IMR-90 (cell line): ENCODE data around the gene GSTT2B. TPM values are rescaled to one million over a fixed set of nuclear protein-coding genes. Genes with fewer than 3 reads are reported as not detected.
"Not testable (repeated sequence)": the region's sequence is repeated elsewhere in the genome, so short reads cannot be mapped to it uniquely, and the experiment has no call there.

Source experiments
- ATAC-seq: fragments of 200-7000 bp; cut with Tn5 transposase; 2 replicates; pipeline ENCODE4 v1.9.1; 2020; ENCODE audit warnings: low read depth, mild to moderate bottlenecking, moderate library complexity
- BruUV-seq: library from RNA; stranded (reverse); fragments of 400-500 nt; replicated peaks from 2 replicates; lab custom pipeline; 2021; lab: Mats Ljungman, UMichigan
- CTCF ChIA-PET: fragments of 300-600 bp; formaldehyde crosslinking; extraction: SDS; loops from one replicate; lab custom pipeline; 2021; ENCODE audit warnings: antibody characterized with exemption; lab: Yijun Ruan, JAX
- POLR2A ChIA-PET: fragments of 300-600 bp; sonication (Branson Sonifier 250); formaldehyde crosslinking; loops from one replicate; lab custom pipeline; 2022; ENCODE audit warnings: antibody characterized with exemption; ENCODE audit not compliant: unreplicated experiment; lab: Charles Lee
- DNase-seq: peaks from one replicate; pipeline ENCODE4 v3.0.0; 2013
- H2AFZ ChIP-seq: replicated peaks from 2 replicates; pipeline ENCODE3; 2013; ENCODE audit warnings: low read length, mild to moderate bottlenecking; ENCODE audit not compliant: poor library complexity
- H2AK5ac ChIP-seq: 2 replicates; pipeline ENCODE4 v1.6.1; 2013; ENCODE audit warnings: low read depth, low read length, inconsistent platforms
- H2AK9ac ChIP-seq: replicated peaks from 2 replicates; pipeline ENCODE3; 2013; ENCODE audit warnings: mild to moderate bottlenecking, low read depth, low read length, moderate library complexity; ENCODE audit not compliant: poor library complexity
- H2BK120ac ChIP-seq: 2 replicates; pipeline ENCODE4 v1.6.1; 2013; ENCODE audit warnings: low read depth, low read length, inconsistent platforms
- H2BK15ac ChIP-seq: 3 replicates; pipeline ENCODE4 v1.6.1; 2013; ENCODE audit warnings: low read depth, low read length, inconsistent platforms
- H2BK20ac ChIP-seq: 2 replicates; pipeline ENCODE4 v1.6.1; 2013; ENCODE audit warnings: low read depth, mild to moderate bottlenecking, inconsistent platforms, low read length, moderate library complexity
- H2BK5ac ChIP-seq: 2 replicates; pipeline ENCODE4 v1.6.1; 2013; ENCODE audit warnings: mild to moderate bottlenecking, low read depth, low read length, inconsistent platforms; ENCODE audit not compliant: poor library complexity, severe bottlenecking
- H3K14ac ChIP-seq: replicated peaks from 2 replicates; pipeline ENCODE4 v1.6.1; 2013; ENCODE audit warnings: low read depth, low read length, inconsistent platforms
- H3K18ac ChIP-seq: 2 replicates; pipeline ENCODE4 v1.6.1; 2013; ENCODE audit warnings: low read depth, low read length, control low read depth
- H3K23ac ChIP-seq: 2 replicates; pipeline ENCODE4 v1.6.1; 2013; ENCODE audit warnings: low read depth, low read length, inconsistent platforms
- H3K27ac ChIP-seq: 2 replicates; pipeline ENCODE4 v1.5.1; 2013; ENCODE audit warnings: mild to moderate bottlenecking, control low read depth, low read length; ENCODE audit not compliant: insufficient read depth
- H3K27me3 ChIP-seq: 2 replicates; pipeline ENCODE4 v1.6.1; 2013; ENCODE audit warnings: low read length; ENCODE audit not compliant: control insufficient read depth, insufficient read depth
- H3K36me3 ChIP-seq: 2 replicates; pipeline ENCODE4 v1.6.1; 2013; ENCODE audit warnings: low read length, mixed read lengths; ENCODE audit not compliant: control insufficient read depth, insufficient read depth
- H3K4ac ChIP-seq: 2 replicates; pipeline ENCODE4 v1.6.1; 2013; ENCODE audit warnings: low read depth, low read length, inconsistent platforms
- H3K4me1 ChIP-seq: 2 replicates; pipeline ENCODE4 v1.6.1; 2013; ENCODE audit warnings: low read length, mixed read lengths; ENCODE audit not compliant: control insufficient read depth, insufficient read depth
- H3K4me2 ChIP-seq: 2 replicates; pipeline ENCODE4 v1.6.1; 2013; ENCODE audit warnings: low read depth, mild to moderate bottlenecking, control low read depth, low read length, moderate library complexity
- H3K4me3 ChIP-seq: 2 replicates; pipeline ENCODE4 v1.5.1; 2013; ENCODE audit warnings: low read depth, mild to moderate bottlenecking, control low read depth, low read length, moderate library complexity; ENCODE audit not compliant: insufficient read depth
- H3K56ac ChIP-seq: 2 replicates; pipeline ENCODE4 v1.6.1; 2013; ENCODE audit warnings: low read length, inconsistent platforms; ENCODE audit not compliant: insufficient read depth; ENCODE audit errors: extremely low read depth
- H3K79me1 ChIP-seq, 2 experiments: 2 replicates each; pipeline ENCODE4 v1.6.1; 2013; ENCODE audit warnings: low read length in 2 of 2, inconsistent platforms in 1 of 2, low read depth in 1 of 2
- H3K9ac ChIP-seq: 2 replicates; pipeline ENCODE4 v1.6.1; 2013; ENCODE audit warnings: low read depth, low read length, control low read depth
- H3K9me1 ChIP-seq: 2 replicates; pipeline ENCODE4 v1.6.1; 2013; ENCODE audit warnings: low read length, inconsistent platforms; ENCODE audit not compliant: insufficient read depth
- H3K9me3 ChIP-seq: 2 replicates; pipeline ENCODE4 v1.6.1; 2013; ENCODE audit warnings: low read length; ENCODE audit not compliant: control insufficient read depth, insufficient read depth
- H4K20me1 ChIP-seq: 2 replicates; pipeline ENCODE4 v1.6.1; 2013; ENCODE audit warnings: low read length, inconsistent platforms; ENCODE audit not compliant: insufficient read depth
- H4K5ac ChIP-seq: 2 replicates; pipeline ENCODE4 v1.6.1; 2013; ENCODE audit warnings: mild to moderate bottlenecking, low read depth, low read length, control low read depth
- H4K8ac ChIP-seq, 2 experiments: 2 replicates each; pipeline ENCODE4 v1.6.1; 2013; ENCODE audit warnings: low read depth in 2 of 2, low read length in 2 of 2, control low read depth in 1 of 2, inconsistent platforms in 1 of 2
- H4K91ac ChIP-seq: 2 replicates; pipeline ENCODE4 v1.6.1; 2013; ENCODE audit warnings: low read depth, low read length, inconsistent platforms; ENCODE audit not compliant: insufficient read depth
- CEBPB ChIP-seq: IDR thresholded peaks from 2 replicates; pipeline ENCODE4 v1.6.1; 2012; ENCODE audit warnings: low read depth, low read length, improper control_type of control experiment
- CHD1 ChIP-seq: IDR thresholded peaks from 2 replicates; pipeline ENCODE4 v1.6.1; 2012; ENCODE audit warnings: low read depth, low read length, improper control_type of control experiment
- FOS ChIP-seq: fragments of 150-350 bp; IDR thresholded peaks from 2 replicates; pipeline ENCODE4 v1.6.1; 2016; ENCODE audit warnings: low read depth, low read length
- MAZ ChIP-seq: IDR thresholded peaks from 2 replicates; pipeline ENCODE4 v1.6.1; 2012; ENCODE audit warnings: low read depth, mild to moderate bottlenecking, low read length, improper control_type of control experiment, moderate library complexity, borderline replicate concordance
- POLR2A ChIP-seq: IDR thresholded peaks from 2 replicates; pipeline ENCODE4 v1.6.1; 2012; ENCODE audit warnings: mild to moderate bottlenecking, low read depth, low read length
- RFX5 ChIP-seq: IDR thresholded peaks from 2 replicates; pipeline ENCODE4 v1.8.0; 2012; ENCODE audit warnings: low read depth, mild to moderate bottlenecking, low read length, moderate library complexity
- USF2 ChIP-seq: fragments of 150-350 bp; IDR thresholded peaks from 2 replicates; pipeline ENCODE4 v1.6.1; 2017; ENCODE audit warnings: mild to moderate bottlenecking, antibody characterized with exemption, low read length, low read depth
- WGBS, 2 experiments: methylation state at CpG; one replicate each; pipeline versions ENCODE4 v1.1.5 to v1.1.7; 2013; ENCODE audit warnings: missing lambda C conversion rate in 2 of 2; ENCODE audit not compliant: insufficient read length in 1 of 2; ENCODE audit errors: extremely low coverage in 2 of 2; 5-methylcytosine and 5-hydroxymethylcytosine counted together
- dilution Hi-C: fragments of 300-500 bp; cut with HindIII; formaldehyde crosslinking; loops from one replicate; pipeline ENCODE4 v1.14.3; 2018; ENCODE audit warnings: low sequenced_read_pairs; ENCODE audit not compliant: unreplicated experiment
- in situ Hi-C: fragments of 300-500 bp; cut with MboI; formaldehyde crosslinking; loops from 3 replicates; pipeline ENCODE4 v1.14.3; 2019; ENCODE audit warnings: low sequenced_read_pairs, inconsistent platforms, mixed read lengths
- intact Hi-C: fragments of 100-400 bp; cut with micrococcal nuclease; formaldehyde crosslinking; loops from 2 replicates; pipeline ENCODE4 v1.10.0; 2022
- polyA plus RNA-seq, 3 experiments: library from polyadenylated mRNA; depleted of rRNA; stranded (reverse); fragments of >200 nt; gene quantifications; 2 replicates each; pipeline ENCODE4 v1.2.3, GENCODE V29; 2012; ENCODE audit warnings: low replicate concordance in 1 of 3
- total RNA-seq: library from RNA; depleted of rRNA; stranded (reverse); fragments of >200 nt; gene quantifications from 2 replicates; pipeline ENCODE4 v1.2.3, GENCODE V29; 2012

Gene GSTT2B
- total and polyA plus RNA-seq, 2 of the 4 experiments (the other 2 are of a cell fraction), result 15.1 to 77.0 TPM

DNA sequence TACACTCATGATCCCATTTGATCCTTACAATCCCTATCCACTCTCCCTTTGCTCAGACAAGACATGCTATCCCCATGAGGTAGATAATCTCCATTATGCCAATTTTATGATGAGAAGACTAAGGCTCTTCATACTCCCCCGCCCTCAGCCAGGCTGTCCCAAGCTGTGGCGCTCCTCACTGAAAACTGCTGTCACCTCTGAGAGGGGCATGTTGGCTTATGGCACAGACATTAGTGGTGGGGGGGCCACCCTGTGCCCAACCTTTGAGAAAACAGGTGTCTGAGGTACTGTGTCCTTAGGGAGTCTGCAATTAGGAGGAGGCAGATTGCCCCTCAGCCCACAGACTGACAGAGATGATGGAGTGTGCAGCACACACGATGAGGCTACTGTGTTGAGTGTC is 8.1 kb upstream of the GSTT2B start:
- peaks cover 9 to 23% of the 10 kb centered on the region in 2 experiments for H3K79me1 ChIP-seq
- no peaks in the 10 kb centered on the region for H3K9me3 ChIP-seq
- no peak overlapping the region for H3K23ac ChIP-seq
- H3K4me2 ChIP-seq, result no peak overlapping the region
- no peak overlapping the region for H4K8ac ChIP-seq
- in situ Hi-C loops (no loop called here), dilution Hi-C loops (no loop called here), intact Hi-C loops (no loop called here)
- H2AFZ ChIP-seq, result no peak overlapping the region
- TF ChIP-seq CEBPB, result no peak
- no peak for TF ChIP-seq POLR2A
- TF ChIP-seq FOS, result no peak
- no peak for TF ChIP-seq RFX5
- TF ChIP-seq CHD1, result no peak
- no peak for TF ChIP-seq MAZ
- TF ChIP-seq USF2, result no peak
- no peak overlapping the region for H4K5ac ChIP-seq
- H3K14ac ChIP-seq, result no peak overlapping the region
- no peaks in the 10 kb centered on the region for H3K9me1 ChIP-seq
- no peak overlapping the region for H2BK120ac ChIP-seq
- ATAC-seq (no peak), DNase-seq (no peak)
- H2AK9ac ChIP-seq, result peak overlapping the region; percentile 33
- H4K20me1 ChIP-seq, result peaks cover 8% of the 10 kb centered on the region
- CTCF ChIA-PET, result no interaction called here
- H3K36me3 ChIP-seq, result peaks cover 21% of the 10 kb centered on the region
- H2AK5ac ChIP-seq, result no peak overlapping the region
- BruUV-seq, result no TSS peak
- H2BK5ac ChIP-seq, result no peak overlapping the region
- no peak overlapping the region for H3K27ac ChIP-seq
- no peak overlapping the region for H2BK20ac ChIP-seq
- no peaks in the 10 kb centered on the region for H3K4me1 ChIP-seq
- no peak overlapping the region for H2BK15ac ChIP-seq
- POLR2A ChIA-PET, result no interaction called here
- H3K4me3 ChIP-seq, result no peak overlapping the region
- H3K56ac ChIP-seq, result no peak overlapping the region
- no peak overlapping the region for H3K9ac ChIP-seq
- H3K27me3 ChIP-seq, result no peaks in the 10 kb centered on the region
- H3K4ac ChIP-seq, result no peak overlapping the region
- no peak overlapping the region for H4K91ac ChIP-seq
- WGBS, 2 experiments, result no CpG with 5 or more reads among the region's 3 CpGs
- no peak overlapping the region for H3K18ac ChIP-seq

DNA sequence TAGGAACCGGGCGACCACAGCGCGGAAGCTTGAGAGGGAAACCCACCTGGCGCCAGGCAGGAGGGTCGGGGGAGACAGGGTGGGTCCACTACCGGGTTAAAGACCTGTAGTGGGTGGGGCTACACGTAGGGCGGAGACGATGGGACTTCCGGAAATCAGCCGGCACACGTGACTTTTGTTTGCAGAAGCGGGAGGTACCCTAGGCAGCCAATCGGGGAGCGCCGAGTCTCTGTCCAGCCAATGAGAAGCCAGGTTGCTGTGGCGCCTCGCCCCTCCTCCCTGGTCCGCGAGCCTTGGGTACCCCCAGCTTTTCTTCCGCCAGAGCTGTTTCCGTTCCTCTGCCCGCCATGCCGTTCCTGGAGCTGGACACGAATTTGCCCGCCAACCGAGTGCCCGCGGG is 5.6 kb upstream of the GSTT2B start, which contains the start of gene DDTL:
DDTL (plus strand) TSS at position 321 of the 400 bp plus-strand sequence; CDS start at position 348, 27 bp downstream.
- H2BK15ac ChIP-seq, H2BK5ac ChIP-seq, dilution Hi-C loops, H4K20me1 ChIP-seq, H2BK120ac ChIP-seq, H3K9ac ChIP-seq, in situ Hi-C loops, H3K4me3 ChIP-seq, H3K56ac ChIP-seq, H3K4me2 ChIP-seq, H2AK9ac ChIP-seq, H3K23ac ChIP-seq, H2AFZ ChIP-seq, H3K14ac ChIP-seq, POLR2A ChIA-PET, H4K91ac ChIP-seq, H3K9me3 ChIP-seq, H3K27me3 ChIP-seq, intact Hi-C loops, BruUV-seq, H3K18ac ChIP-seq, H3K9me1 ChIP-seq, H4K5ac ChIP-seq, H2BK20ac ChIP-seq, CTCF ChIA-PET, DNase-seq, H3K4ac ChIP-seq, H3K4me1 ChIP-seq, H2AK5ac ChIP-seq, H3K27ac ChIP-seq: not testable (repeated sequence)
- peaks cover 17% of the 10 kb centered on the region for H3K36me3 ChIP-seq
- no CpG with 5 or more reads among the region's 30 CpGs for WGBS, 2 experiments
- H3K79me1 ChIP-seq, result peaks cover 9 to 23% of the 10 kb centered on the region in 2 experiments
- H4K8ac ChIP-seq, result peak within 1 kb of the TSS in 1 of 2 experiments; percentile 25; a peak in 1 of 4 replicates
- peak; percentile 94 for ATAC-seq
